NCI-H1436 treated with DMSO at 0.1 percent for 48 hours (cell line): ENCODE results near the gene SSU72.
"Not testable (repeated sequence)": the region's sequence is repeated elsewhere in the genome, so short reads cannot be mapped to it uniquely, and the experiment has no call there.

Source experiments
- DNase-seq: peaks from one replicate; lab custom pipeline; 2025; lab: John Stamatoyannopoulos, UW

The SSU72 gene

GRCh38 chr1:1540818-1541628 is 33.6 kb downstream of the SSU72 start:
- DNase-seq = no peak

DNA sequence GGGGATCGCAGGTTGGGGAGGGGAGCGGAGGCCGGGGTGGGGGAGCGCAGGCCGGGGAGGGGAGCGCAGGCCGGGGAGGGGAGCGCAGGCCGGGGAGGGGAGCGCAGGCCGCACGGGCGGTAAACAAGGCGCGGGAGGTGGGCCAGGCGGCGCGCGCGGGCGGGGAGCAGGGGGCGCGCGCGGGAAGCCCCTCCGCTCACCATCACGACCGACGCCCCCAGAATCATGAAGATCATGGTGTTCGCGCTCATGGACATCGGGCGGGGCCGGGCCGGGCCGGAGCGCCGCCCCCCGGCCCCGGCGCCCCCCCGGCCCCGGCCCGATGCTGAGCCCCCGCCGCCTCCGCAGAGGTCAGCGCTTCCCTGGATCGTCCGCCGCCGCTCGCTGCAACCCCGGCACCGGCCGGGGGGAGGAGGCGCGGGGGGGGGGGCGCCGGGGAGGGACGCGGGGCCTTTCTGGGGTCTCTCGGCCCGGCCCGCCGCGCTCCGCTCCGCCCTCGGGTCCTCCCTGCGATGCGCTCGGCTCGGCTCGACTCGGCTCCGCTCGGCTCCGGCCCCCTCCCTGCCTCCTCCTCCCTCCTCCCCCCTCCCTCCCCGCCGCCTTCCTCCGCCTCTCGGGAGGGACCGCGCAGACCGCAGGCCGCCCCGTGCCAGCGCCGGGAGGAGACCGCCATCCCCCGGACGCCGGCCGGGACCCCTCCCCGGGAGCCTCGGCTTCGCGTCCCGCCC is 34.4 kb downstream of the SSU72 start, which contains the start of gene TMEM240:
TSS of gene TMEM240 (minus strand) at position 535 of the 728 bp plus-strand sequence. CDS start at position 257, 278 bp downstream.
- DNase-seq = no peak

- no peak for DNase-seq
These were observed 35.2 kb downstream of the SSU72 start for GRCh38 chr1:1539310-1540089.

DNA sequence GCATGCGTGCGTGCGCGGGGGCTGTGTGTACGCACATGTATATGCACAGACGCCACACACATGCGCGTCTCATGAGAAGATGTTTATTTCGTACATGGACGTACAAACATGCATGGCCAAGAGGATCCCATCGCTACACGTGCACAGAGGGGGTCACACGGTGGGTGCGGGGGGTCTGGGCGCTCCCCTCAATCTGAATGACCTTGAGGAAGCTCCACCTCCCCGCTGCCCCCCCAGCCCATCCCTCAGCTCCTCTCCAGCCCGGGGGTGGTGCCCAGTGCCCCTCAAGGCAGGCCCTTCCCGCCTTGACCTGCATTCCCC is 35.7 kb downstream of the SSU72 start:
- no peak for DNase-seq

DNA sequence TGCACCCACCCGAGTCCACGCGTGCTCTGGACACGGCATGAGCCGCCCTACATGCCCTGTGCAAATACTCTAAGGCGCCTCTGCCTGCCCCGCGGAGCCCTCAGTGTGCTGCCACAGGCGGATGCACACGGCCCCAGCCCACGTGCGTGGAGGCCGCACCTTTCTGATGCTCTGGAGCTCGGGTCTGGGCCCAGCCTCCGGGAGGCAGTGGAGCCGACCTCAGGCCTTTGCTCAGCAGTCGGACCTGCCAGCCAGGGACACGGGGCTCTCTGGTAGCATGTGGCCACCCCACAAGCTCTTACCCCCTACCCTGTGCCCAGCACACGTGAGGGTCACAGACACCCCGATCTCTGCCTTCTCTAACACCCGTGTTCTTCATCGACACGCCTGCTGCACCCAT is 36.3 kb downstream of the SSU72 start:
- no peak for DNase-seq

DNA sequence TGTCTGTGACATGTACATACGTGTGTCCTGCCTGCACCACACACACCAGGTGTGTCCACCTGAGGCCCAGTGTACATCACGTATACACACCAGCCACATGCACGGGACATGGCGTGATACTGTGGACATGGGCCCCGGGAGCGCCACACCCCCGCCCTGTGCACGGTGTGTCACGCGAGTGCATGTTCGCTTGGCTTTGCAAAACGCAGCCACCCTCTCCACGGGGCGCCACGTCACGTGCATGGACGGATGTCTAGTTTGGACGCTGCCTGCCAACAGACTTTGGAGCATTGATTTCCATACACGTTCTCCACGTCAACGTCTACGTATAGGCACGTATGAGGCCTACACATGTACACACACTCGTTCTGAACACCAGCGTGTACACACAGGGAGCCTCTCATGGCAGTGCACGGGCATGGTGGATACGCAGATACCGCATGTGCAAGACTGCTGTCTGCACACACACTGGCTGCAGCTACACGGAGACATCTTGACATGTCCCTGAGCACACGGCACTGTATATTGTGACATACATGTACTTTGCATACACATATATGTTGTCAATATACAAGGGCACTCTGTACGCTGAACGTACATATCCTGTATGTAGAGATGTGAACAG is 36.9 kb downstream of the SSU72 start:
- DNase-seq = no peak

DNA sequence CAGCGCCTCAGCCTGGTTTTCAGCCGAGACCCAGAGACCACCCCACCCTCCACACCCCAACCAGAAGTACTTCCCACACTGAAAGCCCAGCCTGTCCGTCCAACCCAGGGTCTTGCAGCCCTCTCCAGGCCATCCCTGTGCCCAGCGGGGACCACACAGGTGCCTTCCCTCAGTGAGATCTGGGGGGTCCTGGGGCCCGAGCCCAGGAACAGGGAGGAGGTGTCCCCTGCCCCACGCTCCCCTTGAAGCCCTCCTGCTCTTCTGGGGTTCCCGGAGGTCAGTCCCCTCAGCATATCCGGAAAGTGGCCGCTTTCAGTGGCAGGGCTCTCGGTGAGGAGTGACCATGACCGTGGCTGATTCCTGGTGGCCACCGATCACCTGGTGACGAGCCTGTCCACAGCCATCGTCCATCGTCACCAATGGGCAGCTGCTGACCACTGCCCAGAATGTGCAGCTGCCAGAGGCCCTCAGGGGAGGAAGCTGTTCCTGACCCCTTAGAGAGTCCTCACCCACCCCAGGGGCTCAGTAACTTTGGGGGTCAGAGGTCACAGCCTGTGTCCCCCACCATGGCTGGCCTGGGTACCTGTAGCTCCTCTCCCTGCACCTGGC is 37.6 kb downstream of the SSU72 start:
- no peak for DNase-seq

GRCh38 chr1:1536019-1536937 is 38.4 kb downstream of the SSU72 start:
- DNase-seq = no peak

DNA sequence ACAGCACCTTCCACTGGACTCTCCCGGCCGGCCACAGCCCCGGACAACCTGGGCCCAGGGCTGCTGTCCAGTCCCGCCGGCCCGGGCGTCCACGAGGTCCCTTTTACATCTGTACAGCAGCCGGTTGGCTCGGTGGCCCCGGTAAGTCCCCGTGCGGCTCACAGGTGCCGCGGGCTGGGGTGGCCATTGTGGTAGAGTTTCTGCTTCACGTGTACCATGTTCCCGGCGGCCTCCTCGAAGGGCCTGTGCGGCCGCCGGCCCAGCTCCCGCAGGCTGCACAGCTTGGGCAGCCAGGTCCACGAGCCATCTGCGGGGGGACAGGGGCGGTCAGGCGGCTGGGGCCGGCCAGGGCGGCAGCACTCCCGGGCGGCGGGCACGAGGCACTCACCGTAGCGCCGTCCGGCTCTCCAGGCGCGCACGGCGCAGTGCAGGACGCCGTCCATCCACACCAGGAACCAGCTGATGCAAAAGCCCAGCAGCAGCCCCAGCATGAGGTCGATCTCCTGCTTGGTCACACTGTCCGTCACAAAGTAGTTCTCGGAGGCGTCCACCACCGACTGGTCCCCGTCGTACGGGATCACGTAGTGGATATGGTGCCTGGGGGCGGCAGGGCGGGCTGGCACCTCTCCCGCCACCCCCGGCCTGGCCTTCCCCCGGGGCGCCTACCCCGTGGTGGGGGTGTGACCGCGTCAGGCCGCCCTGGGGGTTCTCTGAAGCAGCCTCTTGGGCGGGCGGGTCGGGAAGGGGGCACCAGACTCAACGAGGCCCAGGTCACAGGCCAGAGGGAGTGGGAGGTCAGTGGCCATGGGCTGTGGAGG is 39.3 kb downstream of the SSU72 start:
- no peak for DNase-seq

DNA sequence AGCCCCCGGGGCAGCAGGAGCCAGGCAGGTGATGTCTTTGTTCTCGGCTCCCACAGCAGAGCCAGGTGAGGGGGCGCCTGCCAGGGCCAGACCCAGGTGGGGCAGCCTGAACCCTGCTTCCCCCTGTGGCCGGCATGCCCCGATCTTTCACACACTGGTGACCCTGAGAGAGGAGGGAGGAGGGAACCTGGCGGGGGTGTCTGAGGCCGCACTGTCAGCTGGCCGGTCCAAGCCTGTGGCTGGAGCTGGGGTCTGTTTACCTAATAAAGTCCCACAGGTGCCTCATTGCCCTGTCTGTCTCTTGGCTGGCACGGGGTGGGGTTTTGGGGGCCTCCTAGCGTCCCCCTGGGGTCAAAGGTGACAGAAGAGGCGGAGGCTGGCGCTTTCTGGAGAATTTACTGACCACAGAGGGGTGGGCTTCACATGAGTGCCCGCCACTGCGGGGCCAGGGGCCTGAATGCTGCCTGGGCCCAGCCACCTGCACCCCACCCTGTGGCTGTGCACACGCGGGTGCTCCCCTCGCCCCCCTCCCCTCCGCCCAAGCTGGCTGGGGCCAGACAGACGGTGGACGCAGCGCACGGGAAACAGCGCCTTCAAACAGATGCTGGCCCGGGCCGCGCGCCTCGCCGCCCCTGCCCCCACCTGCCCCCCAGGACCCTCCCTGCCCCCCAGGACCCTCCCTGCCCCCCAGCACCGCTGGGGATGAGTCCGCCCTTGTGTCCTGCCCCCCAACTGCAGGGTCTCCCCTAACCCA is 40.1 kb downstream of the SSU72 start:
- DNase-seq = no peak

DNA sequence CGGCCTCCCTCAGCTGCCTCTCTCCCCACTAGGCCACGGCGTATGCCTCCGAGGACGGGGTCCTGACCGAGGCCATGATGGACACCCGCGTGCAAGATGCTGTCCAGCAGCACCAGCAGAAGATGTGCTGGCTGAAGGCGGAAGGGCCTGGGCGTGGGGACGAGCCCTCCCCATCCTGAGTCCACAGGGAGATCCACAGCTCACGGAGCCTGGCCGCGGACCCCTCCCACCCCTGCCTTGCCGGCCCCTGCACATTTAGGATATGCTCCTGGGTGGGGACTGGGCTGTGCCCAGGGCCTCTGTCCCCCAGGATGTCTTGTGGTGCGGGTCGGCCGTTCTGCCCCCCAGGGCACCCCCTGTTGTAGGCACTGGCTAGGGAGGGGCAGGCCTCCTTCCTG is 40.8 kb downstream of the SSU72 start:
- not testable (repeated sequence) for DNase-seq

DNA sequence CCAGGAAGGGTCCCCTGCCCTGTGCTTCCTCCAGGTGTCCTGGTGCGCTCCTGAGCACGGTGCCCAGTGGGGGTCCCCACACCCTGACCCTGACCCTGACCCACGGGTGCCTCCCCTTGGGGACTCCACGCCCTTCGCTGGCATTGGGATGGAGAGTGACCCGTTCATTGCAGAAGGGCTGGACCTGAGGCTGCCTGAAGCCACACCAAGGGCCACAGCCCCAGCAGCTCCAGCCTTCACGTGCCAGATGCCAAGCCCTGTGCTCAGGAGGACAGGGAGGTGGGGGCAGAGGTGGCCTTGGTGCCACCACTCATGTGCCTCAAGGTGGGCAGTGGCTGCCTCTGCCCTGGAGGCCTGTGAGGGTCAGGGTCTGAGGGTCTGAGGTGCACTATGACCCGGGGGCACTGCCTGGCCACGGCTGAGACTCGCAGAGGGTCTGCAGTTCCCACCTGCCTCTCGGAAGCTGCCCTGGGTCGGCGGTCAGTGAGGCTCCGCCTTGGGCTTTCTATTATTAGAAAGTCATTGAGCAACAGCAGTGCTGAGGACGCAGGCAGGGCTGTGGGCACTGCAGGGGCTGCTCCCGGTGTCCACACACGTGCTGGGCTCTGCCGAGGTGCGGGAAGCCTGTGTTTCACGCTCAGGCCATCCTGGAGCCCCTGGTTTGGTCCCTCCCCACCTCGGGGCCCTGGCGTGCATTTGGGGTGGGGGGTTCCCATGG is 41.3 kb downstream of the SSU72 start:
- not testable (repeated sequence) for DNase-seq

- no peak for DNase-seq
These were observed 42.7 kb downstream of the SSU72 start for GRCh38 chr1:1531947-1532346.

GRCh38 chr1:1529936-1530335 is 44.7 kb downstream of the SSU72 start:
- DNase-seq = no peak

DNA sequence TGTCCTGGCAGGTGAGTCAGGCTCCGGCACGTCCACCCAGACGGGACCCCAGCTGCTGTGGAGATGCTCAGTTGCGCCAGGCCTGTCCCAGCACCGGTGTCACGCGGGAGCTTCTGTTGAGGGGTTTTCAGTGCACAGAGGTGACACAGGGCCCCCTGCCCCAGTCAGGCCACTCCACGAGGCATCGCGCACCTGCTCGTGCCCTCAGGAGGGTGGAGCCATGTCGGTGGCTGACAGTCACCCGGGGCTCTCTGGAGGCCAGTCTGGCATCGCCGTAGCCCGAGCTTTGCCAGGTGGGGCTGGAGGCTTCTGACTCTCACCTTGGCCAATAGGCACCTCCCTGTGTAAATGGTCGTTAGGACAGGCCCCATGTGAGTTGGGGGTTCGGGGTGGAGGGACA is 45.3 kb downstream of the SSU72 start:
- no peak for DNase-seq

- no peak for DNase-seq
These were observed 46.1 kb downstream of the SSU72 start for GRCh38 chr1:1528301-1529267.
